ENCODE data around the gene SLC5A2. TPM values are rescaled to one million over a fixed set of nuclear protein-coding genes. Genes with fewer than 3 reads are reported as not detected.
"Not testable (repeated sequence)": the region's sequence is repeated elsewhere in the genome, so short reads cannot be mapped to it uniquely, and the experiment has no call there.

SLC5A2 gene
- total RNA-seq, 2 donors from 2014 or later, result 0.31 to 0.91 TPM

GRCh38 chr16:31529108-31529936 is 46.4 kb downstream of the SLC5A2 start:
- no peaks in the 10 kb centered on the region for H3K9me3 Mint-ChIP-seq
- no peaks in the 10 kb centered on the region for H3K36me3 Mint-ChIP-seq
- ATAC-seq (no peak), DNase-seq (ENCODE audit: low spot score in 2 of 2) (no peak)
- no peak overlapping the region for H3K27ac Mint-ChIP-seq

DNA sequence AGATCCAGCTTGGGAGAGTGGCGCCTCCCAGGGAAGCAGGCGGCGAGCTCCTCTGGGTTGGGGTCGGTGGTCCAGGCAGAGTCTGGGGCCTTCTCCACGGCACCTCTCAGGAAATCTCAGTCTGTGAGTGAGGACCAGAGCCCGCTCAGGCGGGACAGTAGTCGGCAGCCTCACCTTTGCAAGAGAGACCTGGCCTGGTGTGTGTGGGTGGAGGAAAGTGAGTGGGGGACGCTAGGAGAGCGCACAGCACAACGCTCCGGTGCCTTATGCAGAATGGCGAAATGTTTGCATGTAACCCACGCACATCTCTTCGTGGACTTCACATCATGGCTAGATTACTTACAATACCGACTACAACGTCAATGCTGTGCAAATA is 47.0 kb downstream of the SLC5A2 start:
- no peak overlapping the region for H3K27ac Mint-ChIP-seq
- DNase-seq (ENCODE audit: low spot score in 2 of 2) (no peak), ATAC-seq (no peak)
- no peaks in the 10 kb centered on the region for H3K36me3 Mint-ChIP-seq
- H3K9me3 Mint-ChIP-seq, result no peaks in the 10 kb centered on the region

DNA sequence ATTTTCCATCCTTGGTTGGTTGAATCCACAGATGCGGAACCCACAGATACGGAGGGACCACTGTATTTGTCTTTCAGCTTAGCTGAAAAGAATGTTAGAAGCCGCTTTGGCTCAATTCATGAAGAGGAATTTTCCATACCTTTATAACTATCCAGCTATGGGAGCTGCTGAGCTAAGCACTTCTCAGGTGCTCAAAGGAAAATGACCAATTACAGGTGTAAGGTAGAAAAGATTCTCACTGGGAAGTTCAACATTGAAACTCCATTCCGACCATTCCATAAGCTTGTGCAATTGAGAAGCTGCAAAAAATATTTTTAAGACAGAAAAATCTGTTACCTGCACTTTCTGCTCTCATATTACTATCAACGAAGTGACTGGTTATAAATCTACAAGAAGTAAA is 47.5 kb downstream of the SLC5A2 start:
- DNase-seq (ENCODE audit: low spot score in 2 of 2) (no peak), ATAC-seq (no peak)
- Mint-ChIP-seq H3K9me3 (no peaks in the 10 kb centered on the region), H3K36me3 (no peaks in the 10 kb centered on the region), H3K27ac (no peak overlapping the region)

DNA sequence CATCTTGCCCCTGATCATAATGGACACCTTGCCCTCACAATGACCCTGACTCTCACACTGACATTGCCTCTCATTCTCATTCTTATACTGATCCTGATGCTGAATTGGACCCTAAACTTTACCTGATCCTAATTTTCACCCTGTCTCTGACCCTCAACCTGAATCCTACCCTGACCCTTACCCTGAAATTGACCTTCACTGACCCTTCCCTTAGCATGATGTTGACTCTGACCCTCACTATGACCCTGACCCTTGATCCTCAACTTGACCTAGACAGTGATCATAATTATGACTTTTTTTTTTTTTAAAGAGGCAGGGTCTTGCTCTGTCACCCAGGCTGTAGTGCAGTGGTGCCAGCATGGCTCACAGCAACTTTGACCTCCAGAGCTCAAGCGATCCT is 48.2 kb downstream of the SLC5A2 start:
- Mint-ChIP-seq H3K36me3 (no peaks in the 10 kb centered on the region), H3K9me3 (no peaks in the 10 kb centered on the region), H3K27ac (no peak overlapping the region)
- ATAC-seq, result no peak
- DNase-seq (ENCODE audit: low spot score in 2 of 2), result no peak

- Mint-ChIP-seq H3K27ac (no peak overlapping the region), H3K36me3 (no peaks in the 10 kb centered on the region)
- no peak for ATAC-seq
These were observed 49.2 kb downstream of the SLC5A2 start for GRCh38 chr16:31532120-31532519.

DNA sequence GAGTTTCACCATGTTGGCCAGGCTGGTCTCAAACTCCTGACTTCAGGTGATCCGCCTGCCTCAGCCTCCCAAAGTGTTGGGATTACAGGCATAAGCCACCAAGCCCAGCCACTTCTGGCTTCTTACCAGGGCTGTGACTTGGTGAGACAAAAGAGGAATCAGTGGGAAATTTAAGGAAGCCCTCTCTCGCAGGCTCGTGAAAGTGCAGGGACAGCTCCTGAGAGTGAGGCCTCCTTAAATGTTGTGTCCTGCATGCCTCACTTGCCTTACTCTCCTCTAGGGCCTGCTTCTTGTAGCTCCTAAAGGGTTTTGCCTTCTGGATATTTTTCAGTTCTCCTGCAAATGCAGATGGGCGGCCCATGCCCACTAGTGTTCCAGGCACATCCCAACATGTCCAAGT is 50.0 kb downstream of the SLC5A2 start:
- H3K36me3 Mint-ChIP-seq, result peaks cover 0 to 2% of the 10 kb centered on the region in 2 donors
- no peak overlapping the region for H3K27ac Mint-ChIP-seq
- DNase-seq (ENCODE audit: low spot score in 2 of 2) (no peak), ATAC-seq (no peak)
- H3K9me3 Mint-ChIP-seq, result no peaks in the 10 kb centered on the region

More at GRCh38 chr16:31532120-31532519, 49.2 kb downstream of the SLC5A2 start:
- no peaks in the 10 kb centered on the region for H3K9me3 Mint-ChIP-seq
- DNase-seq (ENCODE audit: low spot score in 2 of 2), result no peak

GRCh38 chr16:31535737-31536136 is 52.8 kb downstream of the SLC5A2 start:
- ATAC-seq (no peak), DNase-seq (ENCODE audit: low spot score in 2 of 2) (no peak)
- Mint-ChIP-seq H3K27ac (no peak overlapping the region), H3K9me3 (peaks cover 5 to 12% of the 10 kb centered on the region in 2 donors), H3K36me3 (peaks cover 5 to 22% of the 10 kb centered on the region in 2 donors)

DNA sequence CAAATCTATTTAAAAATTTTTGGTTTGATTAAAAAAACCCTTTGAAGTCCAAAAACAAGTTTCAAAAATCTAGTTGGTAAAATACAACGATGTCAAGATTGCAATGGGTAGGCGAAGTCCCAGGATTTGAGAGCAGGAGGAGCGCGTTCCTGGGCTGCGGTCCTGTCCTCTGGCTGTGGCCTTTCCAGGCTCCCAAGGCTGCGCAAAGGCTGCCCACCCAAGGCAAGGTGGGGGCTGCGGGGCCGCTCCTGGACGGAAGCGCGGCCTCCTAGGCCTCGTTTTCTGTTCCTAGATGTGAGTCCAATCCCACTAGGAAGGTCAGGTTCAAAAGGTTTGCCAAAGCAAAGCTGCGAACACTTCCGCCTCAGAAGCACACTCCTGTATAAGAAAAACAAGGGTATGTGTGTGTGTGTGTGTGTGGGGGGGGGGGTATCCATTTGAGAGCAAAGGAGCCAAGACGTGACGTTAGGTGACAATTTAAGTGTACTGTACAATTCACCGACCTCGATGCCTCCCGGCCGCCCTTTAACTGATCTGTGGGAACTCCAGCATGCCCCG is 54.0 kb downstream of the SLC5A2 start:
- Mint-ChIP-seq H3K27ac (no peak overlapping the region), H3K36me3 (peaks cover 5 to 22% of the 10 kb centered on the region in 2 donors), H3K9me3 (peaks cover 8 to 12% of the 10 kb centered on the region in 2 donors)

GRCh38 chr16:31537362-31538242 is 54.7 kb downstream of the SLC5A2 start:
- H3K9me3 Mint-ChIP-seq, result peaks cover 12 to 17% of the 10 kb centered on the region in 2 donors
- ATAC-seq, result peak in 1 of 2 donors; percentile 47
- H3K36me3 Mint-ChIP-seq, result peaks cover 11 to 22% of the 10 kb centered on the region in 2 donors
- no peak for DNase-seq (ENCODE audit: low spot score in 2 of 2)
- no peak overlapping the region for H3K27ac Mint-ChIP-seq

More for the DNA sequence above, 54.0 kb downstream of the SLC5A2 start:
- DNase-seq (ENCODE audit: low spot score in 2 of 2) (no peak), ATAC-seq (no peak)

GRCh38 chr16:31538243-31538598 is 55.3 kb downstream of the SLC5A2 start:
- peak in 1 of 2 donors; percentile 62 for ATAC-seq
- Mint-ChIP-seq H3K9me3 (peaks cover 12 to 17% of the 10 kb centered on the region in 2 donors), H3K36me3 (peaks cover 12 to 22% of the 10 kb centered on the region in 2 donors), H3K27ac (peak overlapping the region in 1 of 2 donors; percentile 36)
- not testable (repeated sequence) for DNase-seq (ENCODE audit: low spot score in 2 of 2)

DNA sequence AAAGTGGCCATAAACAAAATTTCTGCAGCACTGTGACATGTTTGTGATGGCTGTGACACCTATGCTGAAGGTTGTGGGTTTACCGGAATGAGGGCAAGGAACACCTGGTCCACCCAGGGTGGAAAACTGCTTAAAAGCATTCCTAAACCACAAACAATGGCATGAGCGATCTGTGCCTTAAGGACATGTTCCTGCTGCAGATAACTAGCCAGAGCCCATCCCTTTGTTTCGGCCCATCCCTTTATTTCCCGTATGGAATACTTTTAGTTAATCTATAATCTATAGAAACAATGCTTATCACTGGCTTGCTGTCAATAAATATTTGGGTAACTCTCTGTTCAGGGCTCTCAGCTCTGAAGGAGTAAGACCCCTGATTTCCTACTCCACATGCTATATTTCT is 56.8 kb downstream of the SLC5A2 start:
- not testable (repeated sequence) for H3K27ac Mint-ChIP-seq; DNase-seq (ENCODE audit: low spot score in 2 of 2); ATAC-seq
- Mint-ChIP-seq H3K9me3 (peaks cover 12 to 17% of the 10 kb centered on the region in 2 donors), H3K36me3 (peaks cover 12 to 22% of the 10 kb centered on the region in 2 donors)

Other genes with a start within 250 kb of the SLC5A2 start
- gene ITGAM, start 223.1 kb upstream of the SLC5A2 start, total RNA-seq, result 1 to 10 TPM; 1.5 to 5.5 TPM
- gene ITGAX, start 127.9 kb upstream of the SLC5A2 start, total RNA-seq, result 10 to 100 TPM in 1 of 2 donors, 1 to 10 TPM in 1; 7.3 to 19.1 TPM
- gene ITGAD, start 89.8 kb upstream of the SLC5A2 start, total RNA-seq, result not detected
- not detected for gene COX6A2, start 54.8 kb upstream of the SLC5A2 start, total RNA-seq
- gene ZNF843, start 40.3 kb upstream of the SLC5A2 start, total RNA-seq, result under 1 TPM; 0.12 to 0.18 TPM
- gene ARMC5, start 23.6 kb upstream of the SLC5A2 start, total RNA-seq, result 1 to 10 TPM; 8.6 to 9.2 TPM
- gene TGFB1I1, start 11.0 kb upstream of the SLC5A2 start, total RNA-seq, result 1 to 10 TPM in 1 of 2 donors, under 1 TPM in 1; 0.73 to 4.0 TPM
- gene RUSF1, start 25.3 kb downstream of the SLC5A2 start, total RNA-seq, result 10 to 100 TPM; 22.8 to 35.6 TPM
- gene AHSP, start 44.8 kb downstream of the SLC5A2 start, total RNA-seq, result not detected